ENCODE measurements around the gene B4GALNT4.
"Not testable (repeated sequence)": the region's sequence is repeated elsewhere in the genome, so short reads cannot be mapped to it uniquely, and the experiment has no call there.

Gene B4GALNT4

GRCh38 chr11:409008-409599 is 39.8 kb downstream of the B4GALNT4 start:
- DNase-seq: no peak

- DNase-seq: peak in 1 of 5 experiments; percentile 26
Measured at GRCh38 chr11:409600-410483, 40.5 kb downstream of the B4GALNT4 start.

GRCh38 chr11:410711-411110 is 41.4 kb downstream of the B4GALNT4 start:
- DNase-seq: not testable (repeated sequence)

GRCh38 chr11:411520-411919 is 42.2 kb downstream of the B4GALNT4 start:
- DNase-seq: not testable (repeated sequence)

- peak in 1 of 5 experiments; percentile 2 for DNase-seq
Measured at GRCh38 chr11:412641-413119, 43.4 kb downstream of the B4GALNT4 start.

GRCh38 chr11:413120-414081 is 44.1 kb downstream of the B4GALNT4 start:
- DNase-seq: peak in 2 of 5 experiments; percentile 3 to 71

- peak in 1 of 5 experiments; percentile 74 for DNase-seq
Measured at GRCh38 chr11:414318-414857, 45.1 kb downstream of the B4GALNT4 start.

- peak in 1 of 5 experiments; percentile 37 for DNase-seq
Measured at GRCh38 chr11:415640-416041, 46.3 kb downstream of the B4GALNT4 start.

- peak in 1 of 5 experiments; percentile 43 for DNase-seq
Measured at GRCh38 chr11:416051-416756, 46.9 kb downstream of the B4GALNT4 start.

- DNase-seq: peak in 3 of 5 experiments; percentile 29 to 67 (median 33)
Measured at GRCh38 chr11:416757-417621, 47.7 kb downstream of the B4GALNT4 start.

- DNase-seq: no peak
Measured at GRCh38 chr11:417652-418342, 48.5 kb downstream of the B4GALNT4 start.

GRCh38 chr11:418343-419247 is 49.3 kb downstream of the B4GALNT4 start:
- no peak for DNase-seq

- DNase-seq: no peak
Measured at GRCh38 chr11:419248-420005, 50.1 kb downstream of the B4GALNT4 start.

- DNase-seq: peak in 1 of 5 experiments; percentile 2
Measured at GRCh38 chr11:420054-420910, 51.0 kb downstream of the B4GALNT4 start.

GRCh38 chr11:420911-421321 is 51.6 kb downstream of the B4GALNT4 start:
- DNase-seq: no peak

GRCh38 chr11:422249-422656 is 53.0 kb downstream of the B4GALNT4 start:
- DNase-seq: no peak

GRCh38 chr11:424232-424631 is 54.9 kb downstream of the B4GALNT4 start:
- DNase-seq: no peak

Measured in T-helper 2 cell (primary cell).